K562 (cell line): Measurements from ENCODE around the gene OXLD1. TPM values are rescaled to one million over a fixed set of nuclear protein-coding genes. Genes with fewer than 3 reads are reported as not detected.
A peak's percentile ranks its signal among the peaks of the same experiment; 100 is the strongest.

Experiments
- E2F5 ChIP-seq: sonication (generic); formaldehyde crosslinking; IDR thresholded peaks from 2 replicates; pipeline ENCODE4 v1.8.0; 2022; ENCODE audit warnings: mild to moderate bottlenecking, missing genetic modification reagents
- HNRNPL ChIP-seq: fragments of 200-400 bp; formaldehyde crosslinking; IDR thresholded peaks from 2 replicates; pipeline ENCODE4 v1.6.1; 2017; ENCODE audit warnings: low read depth, mild to moderate bottlenecking, low read length
- ILF3 ChIP-seq: fragments of 450-650 bp; IDR thresholded peaks from 2 replicates; pipeline ENCODE4 v1.6.1; 2018; ENCODE audit warnings: antibody characterized with exemption, mild to moderate bottlenecking, moderate library complexity, borderline replicate concordance
- KDM4B ChIP-seq, 2 experiments: fragments of 450-650 bp in 1 of 2; sonication (generic) in 1 of 2; IDR thresholded peaks; 2 replicates each; pipeline ENCODE4 v1.6.1; 2016 to 2017; ENCODE audit warnings: borderline replicate concordance in 2 of 2, antibody characterized with exemption in 1 of 2, low read depth in 1 of 2, mild to moderate bottlenecking in 1 of 2
- KLF10 ChIP-seq: fragments of 250-450 bp; sonication (Bioruptor Pico); IDR thresholded peaks from 2 replicates; pipeline ENCODE4 v1.6.1; 2021; ENCODE audit warnings: matching md5 sums
- MXI1 ChIP-seq: IDR thresholded peaks from 2 replicates; pipeline ENCODE4 v1.6.1; 2011; ENCODE audit warnings: low read depth, mild to moderate bottlenecking, improper control_type of control experiment, low read length
- NKRF ChIP-seq: fragments of 450-650 bp; IDR thresholded peaks from 2 replicates; pipeline ENCODE4 v1.6.1; 2016; ENCODE audit warnings: borderline replicate concordance
- PHF21A ChIP-seq: fragments of 450-650 bp; IDR thresholded peaks from 2 replicates; pipeline ENCODE4 v1.6.1; 2017; ENCODE audit warnings: low read depth, borderline replicate concordance
- RBBP5 ChIP-seq: fragments of 200-600 bp; sonication (generic); IDR thresholded peaks from 2 replicates; pipeline ENCODE4 v1.6.1; 2012; ENCODE audit warnings: borderline replicate concordance, mild to moderate bottlenecking, low read length, control low read depth, inconsistent platforms; ENCODE audit not compliant: insufficient read depth, poor library complexity, severe bottlenecking
- RBFOX2 ChIP-seq: fragments of 200-400 bp; formaldehyde crosslinking; IDR thresholded peaks from 2 replicates; pipeline ENCODE4 v1.6.1; 2017; ENCODE audit warnings: low read depth, mild to moderate bottlenecking, low read length, moderate library complexity
- SMAD4 ChIP-seq: fragments of 250-450 bp; sonication (Bioruptor Pico); conservative IDR thresholded peaks from 2 replicates; pipeline ENCODE4 v1.8.0; 2021; ENCODE audit warnings: inconsistent platforms, mild to moderate bottlenecking, moderate library complexity
- STAT5A ChIP-seq: IDR thresholded peaks from 2 replicates; pipeline ENCODE4 v1.6.1; 2012; ENCODE audit warnings: low read length, inconsistent platforms, borderline replicate concordance
- ZFX ChIP-seq: sonication (generic); formaldehyde crosslinking; IDR thresholded peaks from 2 replicates; pipeline ENCODE4 v1.8.0; 2022; ENCODE audit warnings: mild to moderate bottlenecking, missing genetic modification reagents, moderate library complexity
- polyA plus RNA-seq, 8 experiments: library from polyadenylated mRNA; depleted of rRNA in 4 of 8; stranded (reverse) in 5 of 8; unstranded in 3 of 8; fragments of >200 nt; fragmentation: Nextera tagmentation in 2 of 8; fragmentation: Illumina TruSeq in 1 of 8; extraction: Ambion mirVana in 2 of 8; extraction: Trizol in 1 of 8; gene quantifications; 2 replicates each; pipeline versions ENCODE4 v1.2.1 to v1.2.3, GENCODE V29; 2011 to 2014; ENCODE audit warnings: inconsistent platforms in 1 of 8, missing spikeins in 1 of 8
- total RNA-seq, 7 experiments: library from RNA; depleted of rRNA in 6 of 7; stranded (reverse); fragments of >200 nt in 6 of 7; fragmentation: Illumina TruSeq in 2 of 7; extraction: Trizol in 2 of 7; gene quantifications; 2 replicates each; pipeline versions ENCODE4 v1.2.1 to v1.2.3, GENCODE V29; 2011 to 2021; ENCODE audit warnings: low replicate concordance in 1 of 7
- TF ChIP-seq, protein P1 (sequence below): sonication (generic); formaldehyde crosslinking; IDR thresholded peaks from 2 replicates; pipeline ENCODE4 v1.8.0; 2022; ENCODE audit warnings: mild to moderate bottlenecking, missing genetic modification reagents, borderline replicate concordance
- TF ChIP-seq, protein P2 (sequence below): fragments of 250-450 bp; sonication (Bioruptor Pico); IDR thresholded peaks from 2 replicates; pipeline ENCODE4 v1.5.0; 2020; ENCODE audit warnings: mild to moderate bottlenecking
- TF ChIP-seq, protein P3 (sequence below): fragments of 450-650 bp; IDR thresholded peaks from one replicate; pipeline ENCODE4 v1.6.1; 2018; ENCODE audit warnings: mild to moderate bottlenecking, moderate library complexity; ENCODE audit not compliant: partially characterized antibody

OXLD1 gene
- total and polyA plus RNA-seq, 9 of the 15 experiments (the other 6 are each of a cell fraction or from before 2014, with no cell fraction given), result 4.4 to 115 (median 29.3) TPM

DNA sequence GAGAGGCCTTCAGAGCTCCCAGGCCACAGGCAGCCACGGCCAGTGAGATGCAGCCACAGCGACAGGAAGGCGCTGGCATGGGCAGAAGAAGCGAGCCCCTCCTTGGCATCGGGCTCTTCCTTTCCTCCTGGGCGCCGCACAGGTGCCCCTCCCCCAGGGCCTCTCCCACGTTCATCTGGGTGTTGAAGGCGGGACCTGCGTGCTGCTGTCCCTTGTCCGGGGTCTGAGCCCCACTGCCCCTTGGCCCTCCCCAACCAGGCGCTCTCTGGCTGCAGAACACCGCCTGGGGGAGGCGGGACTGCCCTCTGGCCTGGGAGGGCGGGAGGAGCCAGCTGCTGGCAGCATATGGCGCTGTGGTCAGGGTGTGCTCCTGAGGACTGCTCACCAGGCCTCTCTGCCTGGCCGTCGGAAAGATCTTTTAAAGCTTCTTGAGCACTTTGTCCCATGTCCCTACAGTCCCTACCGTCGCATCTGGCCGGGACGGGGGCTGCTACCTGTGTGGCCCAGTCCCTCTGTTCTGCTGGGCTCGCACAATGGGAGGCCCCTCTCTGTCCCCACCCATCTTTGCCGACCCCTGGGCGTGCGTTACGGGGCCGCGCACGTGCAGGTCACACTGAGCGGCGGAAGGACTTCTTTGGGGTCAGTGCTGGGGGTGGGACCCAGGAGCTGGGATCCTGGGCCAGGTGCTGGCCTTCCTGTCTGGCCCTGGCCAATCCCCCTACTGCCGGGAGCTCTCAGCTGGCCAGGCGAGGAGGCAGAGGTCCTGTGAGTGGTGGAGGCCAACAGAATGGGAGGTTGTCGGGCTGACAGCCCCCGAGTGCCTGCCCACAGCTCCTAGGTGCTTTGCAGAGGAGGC, 47.4 kb upstream of the OXLD1 start (continued):
- TF ChIP-seq STAT5A, result no peak
- no peak for TF ChIP-seq ILF3
- TF ChIP-seq, protein P1, sequence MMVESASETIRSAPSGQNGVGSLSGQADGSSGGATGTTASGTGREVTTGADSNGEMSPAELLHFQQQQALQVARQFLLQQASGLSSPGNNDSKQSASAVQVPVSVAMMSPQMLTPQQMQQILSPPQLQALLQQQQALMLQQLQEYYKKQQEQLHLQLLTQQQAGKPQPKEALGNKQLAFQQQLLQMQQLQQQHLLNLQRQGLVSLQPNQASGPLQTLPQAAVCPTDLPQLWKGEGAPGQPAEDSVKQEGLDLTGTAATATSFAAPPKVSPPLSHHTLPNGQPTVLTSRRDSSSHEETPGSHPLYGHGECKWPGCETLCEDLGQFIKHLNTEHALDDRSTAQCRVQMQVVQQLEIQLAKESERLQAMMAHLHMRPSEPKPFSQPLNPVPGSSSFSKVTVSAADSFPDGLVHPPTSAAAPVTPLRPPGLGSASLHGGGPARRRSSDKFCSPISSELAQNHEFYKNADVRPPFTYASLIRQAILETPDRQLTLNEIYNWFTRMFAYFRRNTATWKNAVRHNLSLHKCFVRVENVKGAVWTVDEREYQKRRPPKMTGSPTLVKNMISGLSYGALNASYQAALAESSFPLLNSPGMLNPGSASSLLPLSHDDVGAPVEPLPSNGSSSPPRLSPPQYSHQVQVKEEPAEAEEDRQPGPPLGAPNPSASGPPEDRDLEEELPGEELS (CRISPR knock-in tag), result 0 out of 2 replicates have a peak, but pooled peaks have one; percentile 15
- TF ChIP-seq MXI1, result 0 out of 2 replicates have a peak, but pooled peaks have one; percentile 12
- 0 out of 4 replicates have a peak, but pooled peaks of 1 of the 2 experiments have one; percentile 39 for TF ChIP-seq KDM4B (IDR thresholded peaks at IDR 0.05; ENCODE audit: borderline replicate concordance in 2 of 2, low read depth in 1 of 2)
- TF ChIP-seq PHF21A, result no peak
- no peak for TF ChIP-seq E2F5 (CRISPR knock-in tag)
- peak; percentile 46; the same call in 1 of the 2 replicates for TF ChIP-seq ZFX (CRISPR knock-in tag)
- TF ChIP-seq RBFOX2, result peak; percentile 23; the same call in 1 of the 2 replicates
- TF ChIP-seq KLF10 (CRISPR knock-in tag), result no peak
- TF ChIP-seq SMAD4, result no peak
- no peak for TF ChIP-seq RBBP5
- TF ChIP-seq HNRNPL, result no peak
- TF ChIP-seq, protein P2, sequence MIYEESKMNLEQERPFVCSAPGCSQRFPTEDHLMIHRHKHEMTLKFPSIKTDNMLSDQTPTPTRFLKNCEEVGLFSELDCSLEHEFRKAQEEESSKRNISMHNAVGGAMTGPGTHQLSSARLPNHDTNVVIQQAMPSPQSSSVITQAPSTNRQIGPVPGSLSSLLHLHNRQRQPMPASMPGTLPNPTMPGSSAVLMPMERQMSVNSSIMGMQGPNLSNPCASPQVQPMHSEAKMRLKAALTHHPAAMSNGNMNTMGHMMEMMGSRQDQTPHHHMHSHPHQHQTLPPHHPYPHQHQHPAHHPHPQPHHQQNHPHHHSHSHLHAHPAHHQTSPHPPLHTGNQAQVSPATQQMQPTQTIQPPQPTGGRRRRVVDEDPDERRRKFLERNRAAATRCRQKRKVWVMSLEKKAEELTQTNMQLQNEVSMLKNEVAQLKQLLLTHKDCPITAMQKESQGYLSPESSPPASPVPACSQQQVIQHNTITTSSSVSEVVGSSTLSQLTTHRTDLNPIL (CRISPR knock-in tag), result no peak
- TF ChIP-seq, protein P3, sequence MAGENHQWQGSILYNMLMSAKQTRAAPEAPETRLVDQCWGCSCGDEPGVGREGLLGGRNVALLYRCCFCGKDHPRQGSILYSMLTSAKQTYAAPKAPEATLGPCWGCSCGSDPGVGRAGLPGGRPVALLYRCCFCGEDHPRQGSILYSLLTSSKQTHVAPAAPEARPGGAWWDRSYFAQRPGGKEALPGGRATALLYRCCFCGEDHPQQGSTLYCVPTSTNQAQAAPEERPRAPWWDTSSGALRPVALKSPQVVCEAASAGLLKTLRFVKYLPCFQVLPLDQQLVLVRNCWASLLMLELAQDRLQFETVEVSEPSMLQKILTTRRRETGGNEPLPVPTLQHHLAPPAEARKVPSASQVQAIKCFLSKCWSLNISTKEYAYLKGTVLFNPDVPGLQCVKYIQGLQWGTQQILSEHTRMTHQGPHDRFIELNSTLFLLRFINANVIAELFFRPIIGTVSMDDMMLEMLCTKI, result no peak
- 0 out of 2 replicates have a peak, but pooled peaks have one; percentile 40 for TF ChIP-seq NKRF
